SK-N-MC (cell line): ENCODE measurements around the gene SEMA5A.

Source experiments
- EZH2 ChIP-seq: fragments of 200-600 bp; sonication (generic); IDR thresholded peaks from one replicate; pipeline ENCODE4 v1.6.1; 2017; ENCODE audit warnings: antibody characterized with exemption
- FOXP2 ChIP-seq: optimal IDR thresholded peaks from 2 replicates; pipeline ENCODE3; 2011; ENCODE audit warnings: mild to moderate bottlenecking, moderate library complexity; ENCODE audit not compliant: insufficient read depth; ENCODE audit errors: extremely low read length, control extremely low read depth
- POLR2AphosphoS5 ChIP-seq: IDR thresholded peaks from 2 replicates; pipeline ENCODE4 v1.6.1; 2012; ENCODE audit warnings: mild to moderate bottlenecking, low read depth, low read length, borderline replicate concordance

DNA sequence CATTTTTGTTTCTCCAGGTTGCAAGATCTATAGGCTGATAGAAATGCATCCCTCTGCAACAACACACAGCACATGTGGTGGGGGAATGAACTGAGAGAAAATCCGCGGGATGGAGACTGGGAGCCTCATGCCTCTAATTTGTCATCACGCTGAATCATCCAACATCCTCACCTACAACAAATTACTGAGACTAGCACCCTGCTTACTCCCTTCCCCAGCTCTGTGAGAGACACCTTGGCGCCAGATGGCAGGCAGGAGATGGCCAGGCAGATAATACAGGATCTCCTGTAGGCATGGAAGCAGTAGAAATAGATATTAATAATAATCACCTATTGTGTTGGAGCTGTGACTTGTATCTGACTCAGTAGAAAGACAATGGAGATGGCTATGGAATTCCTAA lies 276.9 kb downstream of the SEMA5A start:
- no peak for TF ChIP-seq EZH2
- no peak for TF ChIP-seq POLR2AphosphoS5
- TF ChIP-seq FOXP2 = no peak
